H1 (cell line): ENCODE measurements around the gene PLCB1. TPM values are rescaled to one million over a fixed set of nuclear protein-coding genes. Genes with fewer than 3 reads are reported as not detected.

Experiments used
- CTCF ChIA-PET: fragments of 300-600 bp; sonication (Branson Sonifier 250); formaldehyde crosslinking; loops from one replicate; lab custom pipeline; 2021; ENCODE audit not compliant: partially characterized antibody; lab: Charles Lee
- POLR2A ChIA-PET: fragments of 300-600 bp; sonication (Branson Sonifier 250); formaldehyde crosslinking; loops from one replicate; lab custom pipeline; 2021; ENCODE audit warnings: inconsistent platforms; ENCODE audit not compliant: partially characterized antibody; lab: Charles Lee
- DNase-seq, 2 experiments: peaks; one replicate each; pipeline versions ENCODE4 v3.0.0 to v3.0.0-alpha.2; 2010 to 2022; ENCODE audit warnings: low spot score in 2 of 2, low read depth in 1 of 2, mixed read lengths in 1 of 2
- FAIRE-seq: peaks from 2 replicates; lab custom pipeline; 2011; peaks lifted over from hg19 to GRCh38; lab: Jason Lieb, UNC
- H2AFZ ChIP-seq: 2 replicates; pipeline ENCODE4 v1.8.1; 2012; ENCODE audit warnings: low read length, inconsistent platforms
- H2AK5ac ChIP-seq: 2 replicates; pipeline ENCODE4 v1.6.1; 2013; ENCODE audit warnings: low read depth, low read length
- H2BK120ac ChIP-seq: replicated peaks from 2 replicates; pipeline ENCODE3; 2013; ENCODE audit warnings: low read depth, low read length, inconsistent platforms
- H2BK12ac ChIP-seq: 2 replicates; pipeline ENCODE4 v1.6.1; 2013; ENCODE audit warnings: low read depth, low read length
- H2BK15ac ChIP-seq: 2 replicates; pipeline ENCODE4 v1.6.1; 2013; ENCODE audit warnings: low read length
- H2BK20ac ChIP-seq: 2 replicates; pipeline ENCODE4 v1.6.1; 2013; ENCODE audit warnings: low read length
- H2BK5ac ChIP-seq: 2 replicates; pipeline ENCODE4 v1.6.1; 2013; ENCODE audit warnings: low read depth, low read length
- H3K14ac ChIP-seq: 2 replicates; pipeline ENCODE4 v1.6.1; 2013; ENCODE audit warnings: inconsistent platforms; ENCODE audit not compliant: insufficient read length
- H3K18ac ChIP-seq: 2 replicates; pipeline ENCODE4 v1.6.1; 2013; ENCODE audit warnings: low read length; ENCODE audit errors: extremely low read depth
- H3K23ac ChIP-seq: 2 replicates; pipeline ENCODE4 v1.6.1; 2013; ENCODE audit warnings: inconsistent platforms; ENCODE audit not compliant: insufficient read length
- H3K23me2 ChIP-seq: 2 replicates; pipeline ENCODE4 v1.6.1; 2013; ENCODE audit warnings: low read depth, low read length
- H3K27ac ChIP-seq: 2 replicates; pipeline ENCODE4 v1.6.1; 2011; ENCODE audit warnings: low read depth, low read length, inconsistent platforms
- H3K27me3 ChIP-seq, 4 experiments: replicated peaks in 1 of 4; 1 replicate in 1 of 4; 2 replicates in 3 of 4; pipeline versions ENCODE4 v1.6.1 to v1.8.1; 2011 to 2013; ENCODE audit warnings: low read length in 3 of 4, mild to moderate bottlenecking in 3 of 4, inconsistent platforms in 2 of 4, mixed read lengths in 2 of 4, moderate library complexity in 1 of 4; ENCODE audit not compliant: control insufficient read depth in 3 of 4, insufficient read depth in 3 of 4; ENCODE audit errors: extremely low read depth in 1 of 4
- H3K36me3 ChIP-seq, 4 experiments: 2 replicates each; pipeline versions ENCODE4 v1.6.1 to v1.8.1; 2011 to 2013; ENCODE audit warnings: mild to moderate bottlenecking in 4 of 4, low read length in 3 of 4, moderate library complexity in 2 of 4, control low read depth in 1 of 4, inconsistent platforms in 1 of 4; ENCODE audit not compliant: insufficient read depth in 4 of 4, control insufficient read depth in 2 of 4
- H3K4ac ChIP-seq: replicated peaks from 2 replicates; pipeline ENCODE3; 2013; ENCODE audit warnings: low read length, low read depth, mixed read lengths, inconsistent platforms; ENCODE audit not compliant: insufficient read length
- H3K4me1 ChIP-seq, 4 experiments: replicated peaks in 1 of 4; 1 replicate in 1 of 4; 2 replicates in 3 of 4; pipeline versions ENCODE4 v1.6.1 to v1.8.1; 2011 to 2013; ENCODE audit warnings: low read length in 3 of 4, inconsistent platforms in 2 of 4, mixed read lengths in 1 of 4; ENCODE audit not compliant: insufficient read depth in 4 of 4, control insufficient read depth in 3 of 4
- H3K4me2 ChIP-seq, 2 experiments: 2 replicates each; pipeline versions ENCODE4 v1.6.1 to v1.8.1; 2011 to 2013; ENCODE audit warnings: low read depth in 2 of 2, low read length in 2 of 2, control low read depth in 1 of 2, inconsistent platforms in 1 of 2, mild to moderate bottlenecking in 1 of 2; ENCODE audit not compliant: insufficient read depth in 1 of 2
- H3K4me3 ChIP-seq, 4 experiments: fragments of 200-600, 300-600 bp in 1 of 4; sonication (generic), shearing (Covaris generic), sonication (Bioruptor Twin) in 1 of 4; 2 replicates each; pipeline versions ENCODE4 v1.5.1 to v1.8.1; 2011 to 2016; ENCODE audit warnings: low read length in 4 of 4, low read depth in 3 of 4, control low read depth in 2 of 4, inconsistent platforms in 2 of 4, mild to moderate bottlenecking in 2 of 4, mixed read lengths in 1 of 4, moderate library complexity in 1 of 4; ENCODE audit not compliant: insufficient read depth in 2 of 4; ENCODE audit errors: extremely low read depth in 1 of 4
- H3K56ac ChIP-seq: replicated peaks from 2 replicates; pipeline ENCODE3; 2013; ENCODE audit warnings: low read depth, mild to moderate bottlenecking, mixed read lengths, low read length, inconsistent platforms; ENCODE audit not compliant: insufficient read length
- H3K79me1 ChIP-seq: 2 replicates; pipeline ENCODE4 v1.6.1; 2013; ENCODE audit warnings: low read depth, low read length, control low read depth
- H3K79me2 ChIP-seq, 2 experiments: 2 replicates each; pipeline versions ENCODE4 v1.6.1 to v1.8.1; 2012 to 2013; ENCODE audit warnings: low read length in 2 of 2, mild to moderate bottlenecking in 2 of 2, inconsistent platforms in 1 of 2; ENCODE audit not compliant: insufficient read depth in 2 of 2, control insufficient read depth in 1 of 2
- H3K9ac ChIP-seq, 4 experiments: replicated peaks in 1 of 4; 1 replicate in 1 of 4; 2 replicates in 3 of 4; pipeline versions ENCODE4 v1.6.1 to v1.8.1; 2011 to 2013; ENCODE audit warnings: low read depth in 3 of 4, low read length in 3 of 4, control low read depth in 2 of 4, mild to moderate bottlenecking in 2 of 4, moderate library complexity in 2 of 4, inconsistent platforms in 1 of 4; ENCODE audit errors: extremely low read depth in 1 of 4
- H3K9me3 ChIP-seq, 2 experiments: 2 replicates each; pipeline versions ENCODE4 v1.6.1 to v1.8.1; 2012 to 2013; ENCODE audit warnings: mild to moderate bottlenecking in 2 of 2, moderate library complexity in 2 of 2, control low read depth in 1 of 2, inconsistent platforms in 1 of 2, low read depth in 1 of 2, low read length in 1 of 2, mixed read lengths in 1 of 2; ENCODE audit not compliant: insufficient read depth in 2 of 2
- H4K20me1 ChIP-seq, 2 experiments: replicated peaks in 1 of 2; 2 replicates each; pipeline versions ENCODE3 to v1.8.1; 2011 to 2013; ENCODE audit warnings: inconsistent platforms in 2 of 2, low read length in 2 of 2, mild to moderate bottlenecking in 1 of 2; ENCODE audit not compliant: insufficient read depth in 2 of 2, control insufficient read depth in 1 of 2
- H4K5ac ChIP-seq: 2 replicates; pipeline ENCODE4 v1.6.1; 2013; ENCODE audit warnings: low read length, low read depth, mixed read lengths, inconsistent platforms; ENCODE audit not compliant: insufficient read length
- H4K8ac ChIP-seq: 2 replicates; pipeline ENCODE4 v1.8.0; 2013; ENCODE audit warnings: mild to moderate bottlenecking, moderate library complexity, low read length, inconsistent platforms; ENCODE audit not compliant: insufficient read depth; ENCODE audit errors: extremely low read depth
- H4K91ac ChIP-seq: replicated peaks from 2 replicates; pipeline ENCODE3; 2013; ENCODE audit warnings: low read length, mixed read lengths, inconsistent platforms; ENCODE audit not compliant: insufficient read length
- KDM1A ChIP-seq: fragments of 200-600, 300-600 bp; sonication (generic); IDR thresholded peaks from 2 replicates; pipeline ENCODE4 v1.7.1; 2016; ENCODE audit warnings: mild to moderate bottlenecking, low read length, borderline replicate concordance
- KDM5A ChIP-seq: fragments of 200-600 bp; IDR thresholded peaks from 2 replicates; pipeline ENCODE4 v1.7.1; 2012; ENCODE audit warnings: mild to moderate bottlenecking, low read length, inconsistent platforms, mixed read lengths
- TAF7 ChIP-seq: optimal IDR thresholded peaks from 2 replicates; pipeline ENCODE3; 2011; ENCODE audit warnings: low read depth, mild to moderate bottlenecking, inconsistent platforms, low read length, moderate library complexity, borderline replicate concordance
- WGBS, 2 experiments: shearing (Covaris generic) in 1 of 2; methylation state at CpG; one replicate each; pipeline versions ENCODE4 v1.1.6 to v1.1.7; 2013 to 2015; ENCODE audit warnings: low lambda C conversion rate in 2 of 2, mixed read lengths in 2 of 2, inconsistent platforms in 1 of 2, low coverage in 1 of 2, missing lambda C conversion rate in 1 of 2; ENCODE audit not compliant: insufficient replicate concordance in 2 of 2, insufficient coverage in 1 of 2, insufficient read length in 1 of 2; ENCODE audit errors: extremely low coverage in 1 of 2, missing lambda C conversion rate in 1 of 2; 5-methylcytosine and 5-hydroxymethylcytosine counted together
- polyA plus RNA-seq, 7 experiments: library from polyadenylated mRNA; depleted of rRNA in 3 of 7; stranded (reverse) in 5 of 7; unstranded in 2 of 7; fragments of >200 nt in 5 of 7; fragments of 200-250 nt in 2 of 7; gene quantifications; 1 replicate in 5 of 7; 2 replicates in 1 of 7; 4 replicates in 1 of 7; pipeline versions ENCODE4 v1.2.1 to v1.2.3, GENCODE V29; 2011 to 2013; ENCODE audit warnings: missing spikeins in 2 of 7, mixed read lengths in 2 of 7
- total RNA-seq: library from RNA; stranded (reverse); fragmentation: NEBNext Ultra II Directional; extraction: Animal tissue kit (Norgen Biotek cat#: 25700); gene quantifications from 2 replicates; pipeline ENCODE4 v1.2.1, GENCODE V29; 2021

The PLCB1 gene
- total and polyA plus RNA-seq, 2 of the 8 experiments (the other 6 are each of a cell fraction or from before 2014, with no cell fraction given) = 2.6 to 9.1 TPM

- Histone ChIP-seq H3K36me3 (no peaks in the 10 kb centered on the region), H2BK20ac (no peak overlapping the region), H3K27me3 (peaks cover 0 to 1% (median 0%) of the 10 kb centered on the region in 4 experiments; a peak in 1 of 7 replicates), H3K79me1 (no peaks in the 10 kb centered on the region), H2BK15ac (no peak overlapping the region), H3K4me3 (no peak overlapping the region), H4K5ac (no peak overlapping the region), H3K4me1 (no peaks in the 10 kb centered on the region), H3K56ac (no peak overlapping the region), H2AFZ (no peak overlapping the region), H4K8ac (no peak overlapping the region), H3K4me2 (no peak overlapping the region), H3K27ac (no peak overlapping the region), H3K23me2 (no peaks in the 10 kb centered on the region), H3K9me3 (no peaks in the 10 kb centered on the region), H2BK5ac (no peak overlapping the region), H3K79me2 (no peaks in the 10 kb centered on the region), H3K23ac (no peak overlapping the region), H3K4ac (no peak overlapping the region), H4K91ac (no peak overlapping the region), H3K9ac (no peak overlapping the region), H4K20me1 (no peaks in the 10 kb centered on the region), H3K14ac (no peak overlapping the region), H2BK120ac (no peak overlapping the region), H2BK12ac (no peak overlapping the region), H2AK5ac (no peak overlapping the region), H3K18ac (no peak overlapping the region)
- 89% methylated on average over 2 of the region's 2 CpGs; no CpG with 5 or more reads in 1 of the 2 experiments for WGBS, 2 experiments
- CTCF ChIA-PET = interaction anchor here (0.6 kb wide), 1 partner anchor 13 kb away, joined by 3 read pairs; no protein-coding TSS in a partner anchor
- DNase-seq (no peak), FAIRE-seq (no peak)
- POLR2A ChIA-PET = interaction anchor here (0.6 kb wide), 1 partner anchor 170 kb away, joined by 3 read pairs; no protein-coding TSS in a partner anchor
- TF ChIP-seq TAF7 = no peak
- TF ChIP-seq KDM5A = no peak
- TF ChIP-seq KDM1A = no peak
Observed at GRCh38 chr20:8395956-8396355, 263.9 kb downstream of the PLCB1 start.
